Natural killer cell (primary cell): ENCODE data around the gene AGA. TPM values are rescaled to one million over a fixed set of nuclear protein-coding genes. Genes with fewer than 3 reads are reported as not detected.

Source experiments
- ATAC-seq, 3 donors: fragments of 150-1000 bp in 2 of 3; fragments of 200-7000 bp in 1 of 3; cut with Tn5 transposase; 1 replicate in 1 of 3; 2 replicates in 2 of 3; pipeline ENCODE4 v1.10.0; 2021; ENCODE audit warnings: mild to moderate bottlenecking in 2 of 3, moderate library complexity in 2 of 3
- DNase-seq, 2 donors: peaks; one replicate each; pipeline versions ENCODE4 v3.0.0 to v3.0.0-alpha.2; 2013 to 2021; ENCODE audit warnings: mixed read lengths in 1 of 2
- H3K27ac ChIP-seq: one replicate; pipeline ENCODE4 v1.5.1; 2013; ENCODE audit warnings: mild to moderate bottlenecking, low read length
- H3K27me3 ChIP-seq: one replicate; pipeline ENCODE4 v1.6.1; 2013; ENCODE audit warnings: low read length; ENCODE audit not compliant: control insufficient read depth, insufficient read depth
- H3K36me3 ChIP-seq: one replicate; pipeline ENCODE4 v1.6.1; 2013; ENCODE audit warnings: low read length; ENCODE audit not compliant: control insufficient read depth, insufficient read depth
- H3K4me1 ChIP-seq: one replicate; pipeline ENCODE4 v1.6.1; 2013; ENCODE audit warnings: low read length; ENCODE audit not compliant: control insufficient read depth, insufficient read depth
- H3K4me3 ChIP-seq: one replicate; pipeline ENCODE4 v1.5.1; 2013; ENCODE audit warnings: low read length
- H3K9me3 ChIP-seq: one replicate; pipeline ENCODE4 v1.6.1; 2013; ENCODE audit warnings: low read length; ENCODE audit not compliant: control insufficient read depth, insufficient read depth
- H3K27ac Mint-ChIP-seq, 2 donors: one replicate each; pipeline ENCODE4 v1.8.0; 2022; ENCODE audit warnings: mild to moderate bottlenecking in 2 of 2, mixed read lengths in 2 of 2, moderate library complexity in 1 of 2
- H3K27me3 Mint-ChIP-seq, 2 donors: one replicate each; pipeline ENCODE4 v1.8.0; 2022; ENCODE audit warnings: low read depth in 2 of 2, mixed read lengths in 2 of 2
- H3K36me3 Mint-ChIP-seq: one replicate; pipeline ENCODE4 v1.8.0; 2022; ENCODE audit warnings: mixed read lengths
- H3K4me1 Mint-ChIP-seq, 2 donors: one replicate each; pipeline ENCODE4 v1.8.0; 2022; ENCODE audit warnings: mixed read lengths in 2 of 2
- H3K4me3 Mint-ChIP-seq: one replicate; pipeline ENCODE4 v1.8.0; 2022; ENCODE audit warnings: mild to moderate bottlenecking, moderate library complexity, mixed read lengths
- H3K9me3 Mint-ChIP-seq, 2 donors: one replicate each; pipeline ENCODE4 v1.8.0; 2022; ENCODE audit warnings: mixed read lengths in 2 of 2
- WGBS: methylation state at CpG from one replicate; pipeline ENCODE4 v1.1.7; 2013; ENCODE audit warnings: missing lambda C conversion rate; ENCODE audit not compliant: insufficient coverage; 5-methylcytosine and 5-hydroxymethylcytosine counted together
- intact Hi-C: fragments of 100-400 bp; cut with micrococcal nuclease; formaldehyde crosslinking; loops from one replicate; pipeline ENCODE4 v1.14.2; 2022
- total RNA-seq, 4 donors: library from RNA; stranded (reverse); fragments of 120-200 nt in 1 of 4; gene quantifications; one replicate each; pipeline versions ENCODE4 v1.2.3 to v1.2.4, GENCODE V29; 2013 to 2022
- TF ChIP-seq, protein P1 (sequence below): fragments of 200-600 bp; IDR thresholded peaks from one replicate; pipeline ENCODE4 v1.8.0; 2022; ENCODE audit warnings: antibody characterized with exemption

Gene AGA
- total RNA-seq, 3 donors from 2014 or later (not counting 1 experiment from before 2014, with no cell fraction given), result 15.7 to 16.9 (median 16.6) TPM

DNA sequence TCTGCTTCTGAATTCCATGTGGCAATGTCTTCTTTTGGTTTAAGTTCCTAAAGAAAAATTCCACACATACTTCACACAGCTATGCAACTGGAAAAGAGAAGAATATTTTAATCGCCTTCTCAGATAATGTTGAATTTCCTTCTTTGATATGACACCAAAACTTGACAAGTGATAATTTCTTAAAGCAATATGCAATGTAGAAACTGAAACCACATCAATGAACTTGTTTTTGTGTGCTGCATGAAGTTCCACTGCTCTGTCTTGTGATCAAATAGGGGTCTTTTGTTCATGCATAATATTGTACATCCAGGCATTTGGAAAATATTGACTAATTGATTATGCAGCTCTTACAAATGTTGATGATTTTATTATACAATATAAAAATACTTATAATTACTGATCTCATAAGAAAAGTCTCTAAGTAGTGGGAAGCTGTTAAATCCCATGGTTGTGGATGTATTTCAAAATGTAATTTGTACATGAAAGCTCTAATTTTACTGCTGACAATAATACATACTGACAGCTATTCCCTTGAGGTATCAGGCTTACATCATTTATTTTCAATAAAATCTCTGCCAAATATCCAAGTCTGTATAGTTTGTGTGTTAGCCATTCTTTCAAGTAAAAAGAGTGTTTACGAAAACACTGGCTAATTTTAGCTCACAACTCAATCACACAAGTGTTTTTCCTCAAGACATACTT lies 56.5 kb downstream of the AGA start:
- Histone ChIP-seq H3K36me3 (no peaks in the 10 kb centered on the region), H3K27ac (no peak overlapping the region), H3K27me3 (no peaks in the 10 kb centered on the region), H3K4me1 (no peaks in the 10 kb centered on the region), H3K9me3 (no peaks in the 10 kb centered on the region), H3K4me3 (no peak overlapping the region)
- H3K4me1 Mint-ChIP-seq, result no peaks in the 10 kb centered on the region
- WGBS, result 80% methylated on average over 1 of the region's 2 CpGs
- no peaks in the 10 kb centered on the region for H3K36me3 Mint-ChIP-seq
- peaks cover 0 to 18% of the 10 kb centered on the region in 2 donors for H3K27me3 Mint-ChIP-seq
- no peak overlapping the region for H3K27ac Mint-ChIP-seq
- H3K9me3 Mint-ChIP-seq, result no peaks in the 10 kb centered on the region
- intact Hi-C loops, result no loop called here
- no peak for DNase-seq
- ATAC-seq, result no peak
- TF ChIP-seq, protein P1, sequence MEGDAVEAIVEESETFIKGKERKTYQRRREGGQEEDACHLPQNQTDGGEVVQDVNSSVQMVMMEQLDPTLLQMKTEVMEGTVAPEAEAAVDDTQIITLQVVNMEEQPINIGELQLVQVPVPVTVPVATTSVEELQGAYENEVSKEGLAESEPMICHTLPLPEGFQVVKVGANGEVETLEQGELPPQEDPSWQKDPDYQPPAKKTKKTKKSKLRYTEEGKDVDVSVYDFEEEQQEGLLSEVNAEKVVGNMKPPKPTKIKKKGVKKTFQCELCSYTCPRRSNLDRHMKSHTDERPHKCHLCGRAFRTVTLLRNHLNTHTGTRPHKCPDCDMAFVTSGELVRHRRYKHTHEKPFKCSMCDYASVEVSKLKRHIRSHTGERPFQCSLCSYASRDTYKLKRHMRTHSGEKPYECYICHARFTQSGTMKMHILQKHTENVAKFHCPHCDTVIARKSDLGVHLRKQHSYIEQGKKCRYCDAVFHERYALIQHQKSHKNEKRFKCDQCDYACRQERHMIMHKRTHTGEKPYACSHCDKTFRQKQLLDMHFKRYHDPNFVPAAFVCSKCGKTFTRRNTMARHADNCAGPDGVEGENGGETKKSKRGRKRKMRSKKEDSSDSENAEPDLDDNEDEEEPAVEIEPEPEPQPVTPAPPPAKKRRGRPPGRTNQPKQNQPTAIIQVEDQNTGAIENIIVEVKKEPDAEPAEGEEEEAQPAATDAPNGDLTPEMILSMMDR, result no peak
- no peak overlapping the region for H3K4me3 Mint-ChIP-seq

- intact Hi-C loops, result no loop called here
- Mint-ChIP-seq H3K9me3 (no peaks in the 10 kb centered on the region), H3K27ac (no peak overlapping the region), H3K36me3 (no peaks in the 10 kb centered on the region), H3K4me3 (no peak overlapping the region), H3K4me1 (no peaks in the 10 kb centered on the region), H3K27me3 (peaks cover 0 to 18% of the 10 kb centered on the region in 2 donors)
- Histone ChIP-seq H3K27ac (no peak overlapping the region), H3K4me3 (no peak overlapping the region), H3K36me3 (no peaks in the 10 kb centered on the region), H3K9me3 (no peaks in the 10 kb centered on the region), H3K4me1 (no peaks in the 10 kb centered on the region), H3K27me3 (no peaks in the 10 kb centered on the region)
- WGBS, result 93% methylated on average over 4 of the region's 4 CpGs
- TF ChIP-seq, protein P1, result no peak
- no peak for DNase-seq
- ATAC-seq, result no peak
Observed at GRCh38 chr4:177384856-177385397, 57.3 kb downstream of the AGA start.

- peaks cover 3 to 33% of the 10 kb centered on the region in 2 donors for H3K27me3 Mint-ChIP-seq
- H3K9me3 Mint-ChIP-seq, result no peaks in the 10 kb centered on the region
- H3K4me1 Mint-ChIP-seq, result no peaks in the 10 kb centered on the region
- Histone ChIP-seq H3K9me3 (no peaks in the 10 kb centered on the region), H3K4me3 (no peak overlapping the region), H3K27me3 (no peaks in the 10 kb centered on the region), H3K27ac (no peak overlapping the region), H3K4me1 (no peaks in the 10 kb centered on the region), H3K36me3 (no peaks in the 10 kb centered on the region)
- H3K27ac Mint-ChIP-seq, result no peak overlapping the region
- intact Hi-C loops, result no loop called here
- ATAC-seq (no peak), DNase-seq (no peak)
- TF ChIP-seq, protein P1, result no peak
- no peak overlapping the region for H3K4me3 Mint-ChIP-seq
- WGBS, result 92% methylated on average over 13 of the region's 13 CpGs
- H3K36me3 Mint-ChIP-seq, result no peaks in the 10 kb centered on the region
Observed at GRCh38 chr4:177381762-177382310, 60.4 kb downstream of the AGA start.

Other genes starting within 250 kb of the AGA start
- 1 to 10 TPM in 2 of 3 donors, under 1 TPM in 1; 0.45 to 1.9 (median 1.2) TPM for gene NEIL3, start 132.6 kb downstream of the AGA start, total RNA-seq